Neural progenitor cell (in vitro differentiated cells): ENCODE results near the gene ANKRD22. TPM values are rescaled to one million over a fixed set of nuclear protein-coding genes. Genes with fewer than 3 reads are reported as not detected.

ENCODE experiments used
- DNase-seq: peaks from one replicate; pipeline ENCODE4 v3.0.0-alpha.2; 2016; ENCODE audit warnings: low spot score
- H2AFZ ChIP-seq: fragments of 200-600 bp; sonication (generic); replicated peaks from 2 replicates; pipeline ENCODE4 v1.6.1; 2016; ENCODE audit warnings: antibody characterized with exemption
- H3F3A ChIP-seq: fragments of 200-600 bp; sonication (generic); 2 replicates; pipeline ENCODE4 v1.6.1; 2016; ENCODE audit warnings: antibody characterized with exemption, low read depth
- H3K27ac ChIP-seq: fragments of 200-600 bp; sonication (generic); 2 replicates; pipeline ENCODE4 v1.5.1; 2016; ENCODE audit warnings: mild to moderate bottlenecking
- H3K27me3 ChIP-seq: fragments of 200-600 bp; sonication (generic); 2 replicates; pipeline ENCODE4 v1.6.1; 2016; ENCODE audit warnings: mild to moderate bottlenecking, moderate library complexity
- H3K36me3 ChIP-seq: fragments of 200-600 bp; sonication (generic); 2 replicates; pipeline ENCODE4 v1.5.1; 2016
- H3K4me1 ChIP-seq: fragments of 200-600 bp; sonication (generic); 2 replicates; pipeline ENCODE4 v1.6.1; 2016; ENCODE audit warnings: mixed run types
- H3K4me2 ChIP-seq: fragments of 200-600 bp; sonication (generic); 2 replicates; pipeline ENCODE4 v1.6.1; 2016
- H3K4me3 ChIP-seq: fragments of 200-600 bp; sonication (generic); 2 replicates; pipeline ENCODE4 v1.5.1; 2016
- H3K79me2 ChIP-seq: fragments of 200-600 bp; sonication (generic); 2 replicates; pipeline ENCODE4 v1.6.1; 2016; ENCODE audit warnings: low read depth
- H3K9ac ChIP-seq: fragments of 200-600 bp; sonication (generic); 2 replicates; pipeline ENCODE4 v1.6.1; 2016
- H3K9me3 ChIP-seq: fragments of 200-600 bp; sonication (generic); 2 replicates; pipeline ENCODE4 v1.5.1; 2016; ENCODE audit warnings: low read depth
- H4K20me1 ChIP-seq: fragments of 200-600 bp; sonication (generic); 2 replicates; pipeline ENCODE4 v1.6.1; 2016; ENCODE audit warnings: low read depth
- H3K27ac Mint-ChIP-seq: 3 replicates; pipeline ENCODE4 v1.8.0; 2021; ENCODE audit warnings: mixed read lengths
- H3K27me3 Mint-ChIP-seq: 2 replicates; pipeline ENCODE4 v1.8.0; 2022; ENCODE audit warnings: low read depth, mild to moderate bottlenecking, inconsistent platforms, moderate library complexity, mixed read lengths; ENCODE audit not compliant: insufficient read depth
- H3K36me3 Mint-ChIP-seq: 3 replicates; pipeline ENCODE4 v1.8.0; 2021; ENCODE audit warnings: mixed read lengths
- H3K4me1 Mint-ChIP-seq: 3 replicates; pipeline ENCODE4 v1.8.0; 2021; ENCODE audit warnings: mixed read lengths
- H3K4me3 Mint-ChIP-seq: 3 replicates; pipeline ENCODE4 v1.8.0; 2021; ENCODE audit warnings: mild to moderate bottlenecking, moderate library complexity, mixed read lengths
- H3K9me3 Mint-ChIP-seq: 3 replicates; pipeline ENCODE4 v1.8.0; 2020; ENCODE audit warnings: mixed read lengths
- EZH2 ChIP-seq: fragments of 200-600 bp; sonication (generic); IDR thresholded peaks from 2 replicates; pipeline ENCODE4 v1.6.1; 2017; ENCODE audit warnings: antibody characterized with exemption, mild to moderate bottlenecking, moderate library complexity
- EZH2phosphoT487 ChIP-seq: fragments of 200-600 bp; sonication (generic); IDR thresholded peaks from 2 replicates; pipeline ENCODE4 v1.6.1; 2017; ENCODE audit warnings: antibody characterized with exemption
- total RNA-seq: library from RNA; depleted of rRNA; stranded (reverse); fragments of >200 nt; gene quantifications from 2 replicates; pipeline ENCODE4 v1.2.3, GENCODE V29; 2015; ENCODE audit warnings: low replicate concordance
- TF ChIP-seq, protein P1 (sequence below): fragments of 200-600 bp; sonication (generic); IDR thresholded peaks from 2 replicates; pipeline ENCODE4 v1.5.1; 2017; ENCODE audit warnings: antibody characterized with exemption, mild to moderate bottlenecking

The ANKRD22 gene
- total RNA-seq, 1 donor from 2014 or later, result not detected

- H3K36me3 Mint-ChIP-seq, result no peaks in the 10 kb centered on the region
- H4K20me1 ChIP-seq, result no peaks in the 10 kb centered on the region
- no peaks in the 10 kb centered on the region for H3K27me3 ChIP-seq
- no peaks in the 10 kb centered on the region for H3K36me3 ChIP-seq
- H3K27me3 Mint-ChIP-seq, result no peaks in the 10 kb centered on the region
- H3K9ac ChIP-seq, result no peak overlapping the region
- no peak overlapping the region for H3K4me3 Mint-ChIP-seq
- no peaks in the 10 kb centered on the region for H3K79me2 ChIP-seq
- H3K9me3 Mint-ChIP-seq, result no peaks in the 10 kb centered on the region
- no peaks in the 10 kb centered on the region for H3K4me1 ChIP-seq
- no peak overlapping the region for H3K27ac Mint-ChIP-seq
- no peak overlapping the region for H3K27ac ChIP-seq
- TF ChIP-seq EZH2phosphoT487, result no peak
- TF ChIP-seq, protein P1, sequence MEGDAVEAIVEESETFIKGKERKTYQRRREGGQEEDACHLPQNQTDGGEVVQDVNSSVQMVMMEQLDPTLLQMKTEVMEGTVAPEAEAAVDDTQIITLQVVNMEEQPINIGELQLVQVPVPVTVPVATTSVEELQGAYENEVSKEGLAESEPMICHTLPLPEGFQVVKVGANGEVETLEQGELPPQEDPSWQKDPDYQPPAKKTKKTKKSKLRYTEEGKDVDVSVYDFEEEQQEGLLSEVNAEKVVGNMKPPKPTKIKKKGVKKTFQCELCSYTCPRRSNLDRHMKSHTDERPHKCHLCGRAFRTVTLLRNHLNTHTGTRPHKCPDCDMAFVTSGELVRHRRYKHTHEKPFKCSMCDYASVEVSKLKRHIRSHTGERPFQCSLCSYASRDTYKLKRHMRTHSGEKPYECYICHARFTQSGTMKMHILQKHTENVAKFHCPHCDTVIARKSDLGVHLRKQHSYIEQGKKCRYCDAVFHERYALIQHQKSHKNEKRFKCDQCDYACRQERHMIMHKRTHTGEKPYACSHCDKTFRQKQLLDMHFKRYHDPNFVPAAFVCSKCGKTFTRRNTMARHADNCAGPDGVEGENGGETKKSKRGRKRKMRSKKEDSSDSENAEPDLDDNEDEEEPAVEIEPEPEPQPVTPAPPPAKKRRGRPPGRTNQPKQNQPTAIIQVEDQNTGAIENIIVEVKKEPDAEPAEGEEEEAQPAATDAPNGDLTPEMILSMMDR, result no peak
- TF ChIP-seq EZH2, result no peak
- H2AFZ ChIP-seq, result no peak overlapping the region
- no peaks in the 10 kb centered on the region for H3K4me1 Mint-ChIP-seq
- DNase-seq, result no peak
- H3K4me2 ChIP-seq, result no peak overlapping the region
- H3K4me3 ChIP-seq, result no peak overlapping the region
- no peaks in the 10 kb centered on the region for H3F3A ChIP-seq
- H3K9me3 ChIP-seq, result no peaks in the 10 kb centered on the region
These were observed 2.4 kb downstream of the ANKRD22 start for GRCh38 chr10:88849234-88849633.

- no peak overlapping the region for H3K9ac ChIP-seq
These were observed 3.1 kb downstream of the ANKRD22 start for GRCh38 chr10:88848499-88848898.

DNA sequence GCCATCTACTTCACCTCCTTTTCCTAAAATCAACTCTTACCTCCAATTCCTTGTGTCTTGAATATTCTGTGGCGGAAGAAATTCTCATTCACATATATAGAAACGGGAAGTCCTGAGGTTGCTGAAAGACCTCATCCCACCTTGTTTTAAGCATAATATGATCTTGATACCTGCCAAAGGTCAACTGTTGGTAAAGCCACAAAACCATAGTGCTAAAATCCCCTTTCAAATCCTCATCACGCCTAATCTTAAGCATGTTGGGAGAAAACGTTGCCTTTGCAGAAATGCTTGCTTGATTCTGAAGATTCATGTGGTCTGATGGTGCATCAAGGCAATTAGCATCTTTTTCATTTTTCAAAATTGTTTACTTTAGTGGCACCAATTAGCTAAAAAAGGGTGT lies 8.5 kb downstream of the ANKRD22 start:
- no peak overlapping the region for H3K4me3 Mint-ChIP-seq
- Histone ChIP-seq H4K20me1 (no peaks in the 10 kb centered on the region), H3K4me1 (no peaks in the 10 kb centered on the region), H3K9ac (no peak overlapping the region), H3K79me2 (no peaks in the 10 kb centered on the region), H3K4me3 (no peak overlapping the region), H3K27me3 (no peaks in the 10 kb centered on the region), H3K4me2 (no peak overlapping the region), H3K27ac (no peak overlapping the region), H2AFZ (no peak overlapping the region), H3K9me3 (no peaks in the 10 kb centered on the region), H3K36me3 (no peaks in the 10 kb centered on the region), H3F3A (no peaks in the 10 kb centered on the region)
- no peaks in the 10 kb centered on the region for H3K4me1 Mint-ChIP-seq
- no peak for DNase-seq
- H3K27me3 Mint-ChIP-seq, result no peaks in the 10 kb centered on the region
- no peak overlapping the region for H3K27ac Mint-ChIP-seq
- no peaks in the 10 kb centered on the region for H3K9me3 Mint-ChIP-seq
- no peak for TF ChIP-seq EZH2
- TF ChIP-seq, protein P1, result no peak
- no peak for TF ChIP-seq EZH2phosphoT487
- H3K36me3 Mint-ChIP-seq, result no peaks in the 10 kb centered on the region

More at GRCh38 chr10:88848499-88848898, 3.1 kb downstream of the ANKRD22 start:
- Mint-ChIP-seq H3K36me3 (no peaks in the 10 kb centered on the region), H3K27me3 (no peaks in the 10 kb centered on the region), H3K4me1 (no peaks in the 10 kb centered on the region), H3K27ac (no peak overlapping the region), H3K9me3 (no peaks in the 10 kb centered on the region), H3K4me3 (no peak overlapping the region)
- H3F3A ChIP-seq, result no peaks in the 10 kb centered on the region
- H3K27ac ChIP-seq, result no peak overlapping the region
- H3K36me3 ChIP-seq, result no peaks in the 10 kb centered on the region
- DNase-seq, result no peak
- H3K4me3 ChIP-seq, result no peak overlapping the region
- no peaks in the 10 kb centered on the region for H3K4me1 ChIP-seq
- no peaks in the 10 kb centered on the region for H3K79me2 ChIP-seq
- H4K20me1 ChIP-seq, result no peaks in the 10 kb centered on the region
- H3K9me3 ChIP-seq, result no peaks in the 10 kb centered on the region
- TF ChIP-seq EZH2 (no peak), EZH2phosphoT487 (no peak)
- TF ChIP-seq, protein P1, result no peak
- H3K4me2 ChIP-seq, result no peak overlapping the region
- no peaks in the 10 kb centered on the region for H3K27me3 ChIP-seq
- H2AFZ ChIP-seq, result no peak overlapping the region
